DMS114 treated with DMSO at 0.1 percent for 48 hours (cell line): Measurements from ENCODE around the gene LIN28A.
"Not testable (repeated sequence)": the region's sequence is repeated elsewhere in the genome, so short reads cannot be mapped to it uniquely, and the experiment has no call there.

Experiments used
- DNase-seq: peaks from one replicate; lab custom pipeline; 2025; ENCODE audit not compliant: unreplicated experiment; lab: John Stamatoyannopoulos, UW

LIN28A gene, protein sequence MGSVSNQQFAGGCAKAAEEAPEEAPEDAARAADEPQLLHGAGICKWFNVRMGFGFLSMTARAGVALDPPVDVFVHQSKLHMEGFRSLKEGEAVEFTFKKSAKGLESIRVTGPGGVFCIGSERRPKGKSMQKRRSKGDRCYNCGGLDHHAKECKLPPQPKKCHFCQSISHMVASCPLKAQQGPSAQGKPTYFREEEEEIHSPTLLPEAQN

DNA sequence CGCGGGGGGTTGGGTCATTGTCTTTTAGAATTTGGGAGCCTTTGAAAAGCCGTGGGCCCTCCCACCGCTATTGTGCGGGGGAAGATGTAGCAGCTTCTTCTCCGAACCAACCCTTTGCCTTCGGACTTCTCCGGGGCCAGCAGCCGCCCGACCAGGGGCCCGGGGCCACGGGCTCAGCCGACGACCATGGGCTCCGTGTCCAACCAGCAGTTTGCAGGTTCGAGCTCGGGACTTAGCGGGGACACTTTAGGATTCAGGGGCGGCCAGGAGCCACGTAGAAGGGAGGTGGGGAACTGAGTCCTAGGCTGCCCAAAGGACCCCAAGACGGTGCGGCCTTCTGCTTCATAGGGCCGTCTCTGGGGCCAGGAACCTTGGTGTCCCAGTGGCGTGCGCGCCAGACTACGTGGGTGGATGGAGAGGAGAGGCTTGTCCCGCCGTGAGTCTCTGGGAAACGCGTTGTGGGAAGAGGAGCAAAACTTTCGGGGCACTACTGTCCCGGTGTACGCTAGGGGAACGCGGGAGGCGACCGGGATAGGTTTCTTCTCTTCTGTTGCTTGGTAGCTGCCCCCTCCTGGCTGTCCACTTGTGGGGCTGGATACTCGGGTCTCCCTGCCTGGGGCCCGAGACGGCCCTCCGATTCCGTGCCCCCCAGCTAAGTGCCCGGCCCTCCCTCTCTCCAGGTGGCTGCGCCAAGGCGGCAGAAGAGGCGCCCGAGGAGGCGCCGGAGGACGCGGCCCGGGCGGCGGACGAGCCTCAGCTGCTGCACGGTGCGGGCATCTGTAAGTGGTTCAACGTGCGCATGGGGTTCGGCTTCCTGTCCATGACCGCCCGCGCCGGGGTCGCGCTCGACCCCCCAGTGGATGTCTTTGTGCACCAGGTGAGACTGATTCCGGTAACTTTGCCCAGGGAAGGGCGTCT lies at the start of gene LIN28A:
LIN28A (plus strand) TSS at position 112 of the 918 bp plus-strand sequence; CDS start at position 187, 75 bp downstream.
- no peak for DNase-seq

DNA sequence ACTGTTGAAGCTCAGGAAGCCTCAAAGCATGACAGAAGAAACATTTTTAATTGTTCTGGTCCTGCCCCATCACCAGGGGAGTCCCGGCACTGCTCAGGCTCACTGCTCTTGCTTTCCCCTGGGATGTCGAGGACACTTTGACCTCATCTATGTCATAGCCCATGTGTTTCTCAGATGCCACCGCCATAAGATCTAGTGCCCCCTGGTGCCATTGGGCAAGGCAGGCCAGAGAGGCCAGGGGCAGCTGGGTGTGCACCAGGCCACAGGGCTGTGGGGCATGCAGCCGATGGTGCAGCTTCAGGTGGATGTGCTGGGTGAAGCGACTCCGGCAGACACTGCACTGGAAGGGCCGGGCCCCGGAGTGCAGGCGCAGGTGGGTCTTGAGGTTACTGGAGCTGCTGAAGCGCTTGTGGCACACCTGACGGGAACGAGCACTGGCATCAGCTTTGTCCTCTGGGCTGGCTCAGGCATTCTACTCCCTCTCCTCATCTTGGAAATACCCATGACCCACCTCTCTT lies 49.0 kb upstream of the LIN28A start:
- no peak for DNase-seq

DNA sequence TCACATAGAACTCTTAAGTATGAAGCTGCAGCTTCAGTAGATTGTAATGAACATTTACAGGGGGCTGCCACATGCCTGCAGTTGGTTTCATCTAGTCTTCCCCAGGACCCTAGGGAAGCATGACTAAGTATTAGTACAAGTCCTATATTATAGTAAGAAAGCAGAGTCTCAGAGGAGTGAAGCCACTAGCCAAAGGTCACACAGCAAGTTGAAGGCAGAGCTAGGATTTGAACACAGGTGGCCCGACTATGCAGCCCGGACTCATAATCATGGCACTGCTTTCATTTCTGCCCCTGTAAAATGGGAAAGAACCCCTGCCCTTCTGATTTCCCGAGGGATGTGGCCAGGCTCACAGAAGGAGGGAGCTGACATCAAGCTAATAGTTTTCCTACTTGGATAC lies 48.3 kb upstream of the LIN28A start:
- DNase-seq: no peak

DNA sequence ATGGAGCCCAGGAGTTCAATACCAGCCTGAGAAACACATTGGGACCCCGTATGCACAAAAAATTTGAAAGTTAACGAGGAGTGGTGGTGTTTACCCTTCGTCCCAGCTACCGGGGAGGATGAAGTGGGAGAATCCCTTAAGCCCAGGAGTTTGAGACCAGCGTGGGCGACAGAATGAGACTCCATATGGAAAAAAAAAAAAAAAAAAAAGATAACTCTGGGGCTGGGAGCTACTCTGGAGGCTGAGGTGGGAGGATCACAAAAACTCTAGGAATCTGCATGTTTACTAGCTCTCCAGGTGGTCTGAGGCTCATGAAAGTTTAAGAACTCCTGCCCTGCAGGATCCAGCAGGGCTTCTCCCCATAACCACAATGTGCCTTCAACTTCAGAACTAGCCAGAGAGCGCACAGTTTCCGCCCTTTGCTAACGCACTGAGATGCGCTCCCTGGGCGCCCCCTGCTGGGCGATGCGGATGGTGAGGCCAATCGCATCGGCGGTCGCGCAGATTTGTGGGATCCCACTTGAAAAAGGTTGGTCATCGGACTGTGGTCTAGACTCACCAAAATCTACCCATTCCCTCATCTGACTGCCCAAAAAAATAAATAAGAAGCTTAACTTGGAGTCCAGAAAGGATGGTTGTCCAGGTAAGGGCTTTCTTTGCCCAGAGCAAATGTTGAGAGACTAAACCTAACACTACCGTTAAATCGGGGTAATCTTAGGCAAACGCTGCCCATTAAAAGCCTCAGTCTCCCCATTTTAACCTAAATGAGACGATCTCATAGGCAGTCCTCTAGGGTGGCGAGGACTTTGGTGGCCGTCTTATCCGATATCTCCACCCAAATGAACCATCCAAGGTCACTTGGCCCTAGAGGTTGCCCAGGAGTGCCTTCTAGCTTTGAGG lies 46.8 kb upstream of the LIN28A start:
- DNase-seq: peak; percentile 55

DNA sequence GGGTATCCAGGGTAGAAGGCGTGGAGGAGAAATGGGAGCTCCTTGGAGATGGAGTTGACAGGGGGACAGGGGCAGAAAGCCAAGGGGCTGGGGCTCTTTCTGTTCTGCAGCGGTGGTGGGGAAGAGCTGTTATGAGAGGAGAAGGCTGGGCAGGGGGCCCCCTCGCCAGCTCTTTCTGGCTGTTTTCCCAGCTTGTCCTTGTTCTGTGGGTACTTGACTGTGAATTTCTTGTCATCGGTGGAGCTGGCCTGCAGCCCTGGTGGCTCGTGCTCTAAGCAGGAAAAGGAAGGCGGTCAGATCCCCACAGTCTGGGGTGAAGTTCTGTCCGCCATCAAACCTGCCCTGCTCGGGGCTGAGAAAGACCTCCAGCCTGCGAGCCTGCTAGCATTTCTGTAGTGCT lies 45.7 kb upstream of the LIN28A start:
- no peak for DNase-seq

DNA sequence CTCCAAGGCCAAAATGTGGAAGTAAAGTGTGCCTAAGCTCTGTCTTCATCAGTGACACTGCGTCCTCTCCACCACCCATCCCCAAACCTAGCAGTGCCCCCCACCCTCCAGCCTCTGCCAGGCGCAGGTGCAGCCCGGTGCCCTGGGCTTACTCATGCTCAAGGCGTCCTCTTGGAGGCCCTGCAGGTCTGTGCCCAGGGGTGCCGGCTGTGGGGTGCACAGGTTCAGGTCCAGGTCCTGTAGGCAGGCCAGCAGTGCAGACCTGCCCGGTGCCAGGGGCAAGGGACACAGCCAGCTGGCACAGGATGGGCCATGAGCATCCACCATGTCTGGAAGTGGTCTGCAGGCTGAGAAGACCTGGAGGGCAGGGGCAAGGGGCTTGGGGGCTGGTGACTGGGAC lies 43.2 kb upstream of the LIN28A start:
- DNase-seq: no peak

DNA sequence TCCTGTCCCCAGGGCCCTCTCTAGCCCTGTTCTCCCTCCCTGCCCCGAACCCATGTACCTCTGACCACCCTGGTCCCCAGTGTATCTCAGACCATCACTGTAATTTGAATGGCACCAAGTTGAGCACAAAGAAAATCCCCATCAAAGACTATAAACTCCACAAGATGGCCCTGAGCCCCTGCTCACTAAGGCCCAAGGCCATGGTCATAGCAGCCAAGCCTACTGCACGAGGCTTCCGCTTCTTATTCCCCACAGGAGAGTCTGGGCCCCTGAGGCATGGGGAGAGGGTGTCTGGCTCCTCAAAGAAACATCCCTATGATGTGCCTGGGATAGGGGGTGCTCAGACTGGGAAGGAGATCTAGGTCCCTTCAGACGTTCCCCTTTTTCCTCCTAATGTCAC lies 42.6 kb upstream of the LIN28A start:
- DNase-seq: no peak

DNA sequence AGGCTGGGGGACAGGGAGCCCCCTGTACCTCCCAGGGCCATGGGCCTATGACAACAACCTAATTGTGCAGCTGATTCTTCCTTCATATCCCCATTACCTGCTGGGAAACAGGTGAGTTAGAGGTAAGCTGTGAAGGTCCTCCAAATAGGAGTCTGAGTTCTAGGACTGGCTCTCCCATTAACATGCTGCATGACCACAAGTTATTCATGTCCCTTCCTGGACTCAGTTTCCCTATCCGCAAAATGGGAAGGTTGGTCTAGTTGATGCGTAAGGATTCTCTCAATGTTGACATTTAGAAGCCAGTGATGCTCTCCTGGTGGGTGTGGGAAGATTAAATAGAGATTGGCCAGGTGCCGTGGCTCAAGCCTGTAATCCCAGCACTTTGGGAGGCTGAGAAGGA lies 42.1 kb upstream of the LIN28A start:
- no peak for DNase-seq

DNA sequence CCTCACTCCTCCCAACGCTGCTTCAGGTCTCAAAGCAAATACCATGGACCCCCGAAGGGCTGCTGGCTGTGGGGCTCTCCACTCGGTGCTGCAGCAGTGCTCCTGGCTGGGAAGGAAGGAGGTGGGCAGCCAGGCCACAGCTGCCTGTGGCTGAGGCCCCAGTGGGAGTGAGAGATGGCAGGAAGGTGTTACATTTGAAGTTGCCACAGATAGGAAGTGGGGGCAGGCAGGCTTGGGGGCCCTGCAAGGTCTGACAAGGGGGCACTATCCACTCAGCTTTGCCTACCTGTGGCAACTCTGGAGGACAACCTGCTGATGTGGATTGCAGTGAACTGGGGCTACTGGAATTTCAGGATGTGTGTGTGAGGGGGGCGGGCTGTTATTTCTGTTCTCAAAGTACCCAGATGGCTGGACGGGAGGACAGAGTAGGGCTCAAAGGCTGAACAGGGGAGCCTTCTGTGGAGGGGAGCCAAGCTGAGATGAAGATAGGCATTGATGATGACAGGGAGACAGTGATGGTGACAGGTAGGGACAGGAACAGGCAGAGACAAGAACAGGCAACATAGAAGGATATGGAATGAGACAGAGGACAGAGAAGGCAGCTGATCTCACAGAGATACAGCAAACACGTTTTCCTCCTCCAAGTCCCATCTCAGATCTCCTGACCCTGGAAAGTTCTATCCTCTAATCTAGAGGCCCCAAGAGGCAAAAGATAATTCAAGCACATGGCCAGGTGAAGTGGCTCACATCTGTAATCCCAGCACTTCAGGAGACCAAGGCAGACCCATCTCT lies 39.8 kb upstream of the LIN28A start:
- no peak for DNase-seq

DNA sequence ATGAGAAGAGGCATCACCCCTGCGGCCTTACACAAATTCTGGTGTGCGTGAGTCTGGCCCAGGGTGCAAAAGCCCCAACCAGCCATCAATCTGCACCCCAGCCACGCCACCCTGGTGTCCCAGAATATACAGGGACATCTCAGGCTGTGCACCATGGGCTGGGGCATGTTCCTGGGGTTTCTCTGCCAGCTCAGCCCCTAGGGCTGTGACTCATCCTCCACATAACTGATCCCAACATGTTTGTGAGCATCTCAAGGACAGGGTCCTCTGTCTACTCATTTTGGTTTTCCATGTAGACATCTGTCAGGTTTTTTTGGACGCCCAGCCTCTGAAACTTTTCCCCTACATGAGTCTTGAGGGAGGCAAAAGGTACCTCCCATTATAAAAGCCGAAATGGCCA lies 38.6 kb upstream of the LIN28A start:
- no peak for DNase-seq

DNA sequence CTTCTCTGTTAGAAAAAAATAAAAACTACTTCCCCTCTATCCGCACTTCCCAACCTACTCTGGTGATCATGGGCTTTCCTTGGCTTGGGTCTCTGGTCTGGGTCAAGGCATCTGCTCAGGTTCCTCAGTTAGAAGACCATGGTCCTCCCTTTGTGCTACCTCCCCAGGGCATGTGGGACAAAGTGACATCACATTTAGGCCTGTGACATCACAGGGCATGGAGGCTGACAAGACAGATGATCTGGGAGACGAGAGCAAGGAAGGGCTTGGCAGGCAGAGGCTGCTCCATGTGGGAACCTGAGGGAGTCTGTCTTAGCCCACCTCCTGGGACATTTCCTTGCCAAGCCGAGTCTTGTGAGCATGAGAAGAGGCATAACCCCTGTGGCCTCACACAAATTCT lies 38.0 kb upstream of the LIN28A start, which contains the start of gene ZNF683:
ZNF683 (minus strand) TSS at position 140 of the 400 bp plus-strand sequence. CDS start 4,179 bp downstream, outside the sequence.
- not testable (repeated sequence) for DNase-seq

DNA sequence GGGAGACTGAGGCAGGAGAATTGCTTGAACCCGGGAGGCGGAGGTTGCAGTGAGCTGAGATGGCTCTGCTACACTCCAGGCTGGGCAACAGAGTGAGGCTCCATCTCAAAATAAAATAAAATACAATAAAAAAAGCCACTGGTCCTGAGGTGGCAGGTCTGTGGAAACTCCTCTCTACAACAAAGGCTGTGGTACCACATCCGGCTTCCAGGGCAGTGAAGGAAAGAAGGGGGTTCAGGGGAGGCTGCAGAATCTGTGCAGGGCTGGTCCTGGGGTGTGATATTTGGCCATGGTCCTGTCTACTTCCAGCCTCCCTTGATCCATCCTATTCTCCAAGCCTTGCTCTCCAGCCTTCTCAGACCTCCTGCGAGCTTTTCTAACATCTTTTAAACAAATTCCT lies 37.3 kb upstream of the LIN28A start:
- DNase-seq: no peak

DNA sequence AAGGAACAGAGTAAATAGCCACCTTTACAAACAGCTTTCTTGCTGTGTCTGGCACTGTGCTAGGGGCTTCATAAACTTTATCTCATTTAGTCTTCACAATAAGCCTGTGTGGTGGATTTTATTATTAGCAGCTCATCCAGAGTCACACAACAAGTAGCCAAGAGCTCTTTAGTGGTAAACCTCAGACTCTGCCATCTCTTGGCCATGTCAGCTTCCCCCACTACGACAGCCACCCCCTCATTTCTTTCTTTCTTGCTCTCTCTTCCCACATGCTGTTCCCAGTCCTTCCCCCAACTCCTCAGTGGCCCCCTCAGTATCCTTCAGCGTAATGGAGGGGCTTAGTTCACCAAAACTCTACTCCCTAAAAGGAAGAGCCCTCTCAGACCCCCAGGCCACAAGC lies 36.8 kb upstream of the LIN28A start:
- DNase-seq: no peak

DNA sequence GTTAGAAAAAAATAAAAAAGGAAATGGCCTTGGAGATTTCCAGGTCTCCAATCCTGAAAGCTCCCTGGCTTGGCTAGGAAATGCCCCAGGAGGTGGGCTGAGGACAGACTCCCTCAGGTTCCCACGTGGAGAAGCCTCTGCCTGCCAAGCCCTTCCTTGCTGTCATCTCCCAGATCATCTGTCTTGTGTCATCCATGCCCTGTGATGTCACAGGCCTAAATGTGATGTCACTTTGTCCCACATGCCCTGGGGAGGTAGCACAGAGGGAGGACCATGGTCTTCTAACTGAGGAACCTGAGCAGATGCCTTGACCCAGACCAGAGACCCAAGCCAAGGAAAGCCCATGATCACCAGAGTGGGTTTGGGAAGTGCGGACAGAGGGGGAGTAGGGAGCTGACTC lies 36.3 kb upstream of the LIN28A start:
- DNase-seq: not testable (repeated sequence)

DNA sequence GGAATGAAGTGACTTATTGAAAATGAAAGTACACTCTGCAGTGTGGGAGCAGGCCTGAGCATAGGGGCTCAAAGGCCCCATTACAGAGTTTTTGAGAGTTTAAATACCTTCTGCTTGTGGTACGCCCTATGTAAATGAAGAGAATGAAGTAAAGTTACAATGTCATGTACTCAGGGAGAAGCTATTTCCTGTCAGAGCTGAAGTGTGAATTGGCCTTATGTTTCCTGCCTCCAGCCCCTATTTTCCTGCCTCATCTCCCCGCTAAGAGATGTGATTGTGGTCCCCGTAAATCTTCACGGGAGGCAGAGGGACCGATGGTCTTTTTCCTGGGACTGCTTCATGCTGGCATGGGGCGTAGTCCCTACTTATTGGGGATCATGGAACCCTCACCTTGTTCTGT lies 35.5 kb upstream of the LIN28A start:
- DNase-seq: no peak

DNA sequence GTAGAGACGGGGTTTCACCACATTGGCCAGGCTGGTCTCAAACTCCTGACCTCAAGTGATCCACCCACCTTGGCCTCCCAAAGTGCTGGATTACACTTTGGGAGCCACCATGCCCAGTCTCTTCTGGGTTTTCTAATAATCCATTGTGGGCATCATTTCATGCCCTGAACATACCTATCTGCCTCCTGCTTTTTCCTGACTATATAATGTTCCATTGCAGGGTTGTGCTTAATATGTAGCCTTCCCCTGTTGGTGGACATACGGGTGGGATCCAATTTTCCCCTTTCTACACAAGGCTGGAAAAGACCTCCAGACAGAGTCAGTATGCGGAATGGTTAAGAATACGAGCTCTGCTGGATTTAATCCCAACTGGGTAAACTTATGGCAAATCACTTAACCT lies 34.6 kb upstream of the LIN28A start:
- no peak for DNase-seq

DNA sequence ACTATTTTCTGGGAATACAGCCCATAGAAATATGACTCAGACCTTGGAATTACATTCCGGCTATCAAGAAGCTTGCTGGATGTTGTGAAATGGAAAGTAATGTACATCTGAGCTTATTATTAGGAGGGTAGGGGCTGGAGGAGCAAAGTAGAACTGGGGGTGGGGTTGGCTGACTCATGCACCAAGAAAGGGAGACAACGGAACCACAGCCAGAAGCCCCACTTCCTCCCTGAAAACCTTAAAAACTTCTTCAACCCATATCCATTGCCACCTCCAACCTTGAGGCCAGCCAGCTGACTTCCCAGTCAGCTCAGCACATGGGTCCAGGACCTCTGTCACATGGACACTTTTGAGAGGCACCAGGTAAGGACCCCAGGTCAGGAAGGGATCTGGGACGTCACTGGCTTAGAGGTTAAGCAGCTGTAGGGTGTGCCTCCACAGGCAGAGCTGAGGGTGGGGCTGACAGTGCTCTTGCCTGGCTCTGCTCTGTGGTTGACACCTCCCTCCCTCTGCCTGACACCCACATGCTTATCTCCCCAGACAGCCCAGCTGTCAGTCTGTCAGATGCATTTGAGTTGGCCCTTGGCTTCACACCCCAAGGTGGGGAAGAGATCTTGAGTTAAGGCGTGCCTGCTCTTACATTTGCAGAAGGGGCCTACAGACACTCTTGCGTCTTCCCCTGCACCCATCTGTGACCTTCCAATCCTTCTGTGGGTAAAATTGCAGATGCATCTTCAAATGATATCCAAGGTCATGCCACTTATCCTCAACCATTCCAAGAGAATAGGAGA lies 32.3 kb upstream of the LIN28A start:
- no peak for DNase-seq

DNA sequence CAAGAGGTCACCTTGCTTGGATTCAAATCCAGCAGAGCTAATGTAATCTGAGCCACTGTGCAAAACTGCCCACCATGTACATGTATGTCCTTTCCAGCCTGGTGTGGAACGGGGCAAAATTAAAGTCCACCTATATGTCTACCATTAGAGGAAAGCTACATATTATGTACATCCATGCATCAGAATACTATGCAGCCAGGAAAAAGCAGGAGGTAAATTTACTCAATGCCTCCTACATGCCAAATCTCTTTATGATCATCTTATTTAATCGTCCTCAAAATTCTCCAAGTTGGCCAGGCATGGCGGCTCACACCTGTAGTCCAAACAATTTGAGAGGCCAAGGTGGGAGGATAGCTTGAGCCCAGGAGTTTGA lies 31.8 kb upstream of the LIN28A start:
- no peak for DNase-seq

DNA sequence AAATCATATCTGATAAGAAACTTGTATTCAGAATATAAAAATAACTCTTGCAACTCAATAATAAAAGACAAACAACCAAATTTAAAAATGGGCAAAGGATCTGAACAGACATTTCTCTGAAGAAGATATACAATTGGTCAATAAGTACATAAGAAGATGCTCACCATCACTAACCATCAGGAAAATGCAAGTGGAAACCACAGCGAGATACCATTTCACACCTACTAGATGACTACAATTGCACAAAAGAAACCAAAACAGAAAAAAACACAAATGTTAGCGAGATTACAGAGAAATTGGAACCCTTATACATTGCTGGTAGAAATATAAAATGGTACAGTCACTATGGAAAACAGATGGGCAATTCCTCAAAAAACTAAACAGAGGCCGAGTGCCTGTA lies 26.5 kb upstream of the LIN28A start:
- DNase-seq: no peak

DNA sequence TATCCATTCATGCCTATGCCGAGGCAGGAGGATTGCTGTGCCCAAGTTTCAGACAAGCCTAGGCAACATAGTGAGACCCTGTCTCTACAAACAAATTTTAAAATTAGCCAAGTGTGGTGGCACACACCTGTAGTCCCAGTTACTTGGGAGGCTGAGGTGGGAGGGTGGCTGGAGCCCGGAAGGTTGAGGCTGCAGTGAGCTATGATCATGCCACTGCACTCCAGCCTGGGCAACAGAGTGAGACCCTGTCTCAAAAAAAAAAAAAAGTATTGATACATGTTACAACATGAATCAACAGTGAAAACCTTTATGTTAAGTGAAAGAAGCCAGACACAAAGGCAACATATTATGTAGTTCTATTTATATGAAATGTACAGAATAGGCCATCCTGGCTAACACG lies 25.6 kb upstream of the LIN28A start:
- not testable (repeated sequence) for DNase-seq
